HG03378 (cell line): Measurements from ENCODE around the gene ATG4B.
"Not testable (repeated sequence)": the region's sequence is repeated elsewhere in the genome, so short reads cannot be mapped to it uniquely, and the experiment has no call there.

ENCODE experiments used
- ATAC-seq: cut with Tn5 transposase; IDR thresholded peaks from one replicate; pipeline ENCODE4 v1.9.1; 2021; ENCODE audit warnings: mild to moderate bottlenecking, moderate library complexity; ENCODE audit not compliant: unreplicated experiment

Gene ATG4B

DNA sequence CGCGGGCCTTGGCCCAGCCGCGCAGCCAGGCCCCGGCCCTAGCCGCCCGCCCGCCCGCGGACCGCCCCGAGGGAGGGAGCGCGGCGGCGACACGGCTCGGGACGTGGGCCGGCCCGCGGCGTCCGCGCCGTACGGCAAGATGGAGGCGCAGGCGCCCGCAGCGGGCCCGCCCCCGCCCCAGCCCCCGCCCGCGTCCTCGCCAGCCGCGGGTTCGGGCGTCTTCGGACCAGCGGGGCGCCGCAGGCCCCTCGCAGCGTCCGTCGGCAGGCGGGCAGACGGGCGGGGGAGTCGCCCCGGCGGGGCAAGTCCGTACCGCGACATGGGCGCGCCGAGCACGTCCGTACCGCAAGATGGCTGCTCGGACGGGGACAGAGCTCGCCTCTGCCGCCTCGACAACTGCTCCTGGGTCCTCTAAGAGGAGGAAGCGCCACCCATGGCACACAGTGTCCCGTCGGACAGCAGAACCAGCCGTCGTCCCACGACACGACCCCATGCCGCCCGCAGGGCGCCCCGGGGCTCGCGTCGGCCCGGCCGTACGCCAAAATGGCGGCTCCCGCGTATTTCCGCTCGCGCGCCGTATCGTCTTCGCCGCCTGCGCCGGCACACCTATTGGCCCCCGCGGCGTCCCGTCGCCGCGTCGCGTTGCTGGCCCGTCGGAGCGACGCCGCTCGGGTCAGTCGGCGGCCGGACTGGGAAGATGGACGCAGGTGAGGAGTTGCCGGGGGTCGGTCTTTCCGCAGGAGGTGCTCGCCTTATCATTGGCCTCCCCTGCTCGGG is at the start of gene ATG4B, which contains the start of gene THAP4:
TSS of gene ATG4B (plus strand) at position 676 of the 777 bp plus-strand sequence. CDS start at position 698, 22 bp downstream.
TSS of gene THAP4 (minus strand) at position 141 of the 777 bp plus-strand sequence. CDS start 141 bp downstream, outside the sequence.
- ATAC-seq: peak; percentile 47

DNA sequence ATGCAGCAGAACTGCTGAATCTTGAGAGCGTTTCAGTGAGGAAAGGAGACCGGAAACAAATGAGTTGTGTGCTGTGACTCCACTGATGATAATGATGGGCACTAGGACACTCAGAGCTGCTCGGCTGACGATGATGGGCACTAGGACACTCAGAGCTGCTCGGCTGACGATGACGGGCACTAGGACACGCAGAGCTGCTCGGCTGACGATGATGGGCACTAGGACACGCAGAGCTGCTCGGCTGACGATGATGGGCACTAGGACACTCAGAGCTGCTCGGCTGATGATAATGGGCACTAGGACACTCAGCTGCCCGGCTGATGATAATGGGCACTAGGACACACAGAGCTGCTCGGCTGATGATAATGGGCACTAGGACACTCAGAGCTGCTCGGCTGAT is 47.6 kb upstream of the ATG4B start:
- not testable (repeated sequence) for ATAC-seq

DNA sequence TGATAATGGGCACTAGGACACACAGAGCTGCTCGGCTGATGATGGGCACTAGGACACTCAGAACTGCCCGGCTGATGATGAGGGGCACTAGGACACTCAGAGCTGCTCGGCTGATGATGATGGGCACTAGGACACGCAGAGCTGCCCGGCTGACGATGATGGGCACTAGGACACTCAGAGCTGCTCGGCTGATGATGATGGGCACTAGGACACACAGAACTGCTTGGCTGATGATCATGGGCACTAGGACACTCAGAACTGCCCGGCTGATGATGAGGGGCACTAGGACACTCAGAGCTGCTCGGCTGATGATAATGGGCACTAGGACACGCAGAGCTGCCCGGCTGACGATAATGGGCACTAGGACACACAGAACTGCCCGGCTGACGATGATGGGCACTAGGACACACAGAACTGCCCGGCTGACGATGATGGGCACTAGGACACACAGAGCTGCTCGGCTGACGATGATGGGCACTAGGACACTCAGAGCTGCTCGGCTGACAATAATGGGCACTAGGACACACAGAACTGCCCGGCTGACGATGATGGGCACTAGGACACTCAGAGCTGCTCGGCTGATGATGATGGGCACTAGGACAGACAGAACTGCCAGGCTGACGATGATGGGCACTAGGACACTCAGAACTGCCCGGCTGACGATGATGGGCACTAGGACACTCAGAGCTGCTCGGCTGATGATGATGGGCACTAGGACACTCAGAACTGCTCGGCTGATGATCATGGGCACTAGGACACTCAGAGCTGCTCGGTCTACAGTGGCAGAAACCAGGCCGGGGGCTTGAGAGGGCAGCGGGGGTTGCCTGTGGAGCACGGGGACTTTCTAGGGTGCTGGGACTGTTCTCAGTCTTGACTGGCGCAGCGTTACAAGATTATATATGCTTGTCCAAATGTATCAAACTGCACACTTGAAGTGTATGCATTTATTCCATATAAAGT is 46.7 kb upstream of the ATG4B start:
- not testable (repeated sequence) for ATAC-seq

DNA sequence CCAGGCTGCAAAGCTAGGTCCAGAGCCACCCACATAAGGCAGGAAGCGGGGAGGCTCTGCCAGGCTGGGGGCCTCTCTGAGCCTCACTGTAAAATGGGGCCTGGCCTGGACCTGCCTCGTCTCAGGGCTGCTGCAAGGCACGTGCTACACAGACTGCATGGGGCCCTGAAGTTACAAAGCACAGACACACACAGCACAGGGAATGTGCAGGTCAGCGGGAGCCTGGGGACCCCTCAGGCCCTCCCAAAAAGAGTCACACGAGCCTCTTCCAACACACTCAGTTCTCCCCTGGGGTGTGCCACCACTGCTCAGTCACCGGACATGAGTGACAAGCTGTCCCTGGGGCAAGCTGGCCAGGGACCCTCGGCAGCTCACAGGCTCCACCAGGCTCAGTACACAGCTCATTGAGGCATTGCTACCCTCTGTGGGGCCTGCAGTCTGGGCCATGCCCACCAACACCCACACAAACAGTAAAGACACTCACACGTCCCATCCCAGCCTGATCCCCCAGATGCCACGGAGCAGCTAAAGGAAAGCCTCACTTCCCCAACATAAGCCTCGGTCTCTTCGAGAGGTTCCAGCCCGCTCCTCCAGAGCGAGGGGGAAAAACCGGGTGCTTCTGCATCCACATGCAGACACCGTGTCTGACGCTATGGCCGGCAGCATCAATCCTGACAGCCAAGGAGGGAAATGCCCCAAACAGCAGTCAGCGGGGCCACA is 45.2 kb upstream of the ATG4B start:
- no peak for ATAC-seq

DNA sequence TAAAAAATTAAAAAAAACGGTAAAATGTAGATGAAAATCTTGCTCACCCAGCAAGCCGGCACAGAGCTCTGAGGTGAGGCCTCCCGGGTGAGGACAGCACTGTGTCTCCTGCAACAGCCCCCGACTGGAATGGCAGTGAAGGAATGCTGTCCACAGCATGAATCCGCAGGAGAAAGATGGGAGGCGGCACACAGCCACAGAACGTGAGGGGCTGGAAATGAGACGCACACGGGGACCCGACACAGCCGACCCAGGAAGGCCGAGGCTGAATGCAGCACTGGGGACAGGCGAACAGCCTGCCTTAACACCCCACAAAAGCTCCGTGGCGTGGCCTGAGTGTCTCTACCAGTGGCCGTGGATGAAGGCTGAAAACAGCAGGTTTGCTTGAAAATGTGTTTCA is 44.2 kb upstream of the ATG4B start:
- ATAC-seq: no peak

DNA sequence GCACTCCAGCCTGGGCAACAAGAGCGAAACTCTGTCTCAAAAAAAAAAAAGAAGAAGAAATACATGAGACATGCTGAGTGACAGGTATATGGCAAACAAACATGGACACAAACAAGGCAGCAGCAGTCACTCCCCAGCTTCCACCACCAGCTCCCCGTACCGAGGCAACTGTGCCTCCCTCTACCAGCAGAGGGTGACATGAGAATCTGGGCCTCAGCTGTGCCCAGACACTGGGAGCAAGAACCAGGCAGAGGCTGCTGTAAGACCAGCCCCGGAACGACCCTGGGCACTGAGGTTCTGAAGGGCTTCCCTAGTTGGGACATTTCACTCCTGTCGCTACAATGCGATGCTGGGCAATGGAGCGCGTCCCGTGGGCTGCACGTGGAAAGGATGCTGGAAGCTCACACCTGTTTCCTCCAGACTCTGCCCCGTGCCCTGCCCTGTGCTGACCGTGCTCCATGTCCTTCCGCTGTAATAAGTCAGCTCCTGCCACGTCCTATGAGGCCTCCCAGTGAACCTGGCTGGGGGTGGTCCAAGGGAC is 41.8 kb upstream of the ATG4B start:
- ATAC-seq: no peak

DNA sequence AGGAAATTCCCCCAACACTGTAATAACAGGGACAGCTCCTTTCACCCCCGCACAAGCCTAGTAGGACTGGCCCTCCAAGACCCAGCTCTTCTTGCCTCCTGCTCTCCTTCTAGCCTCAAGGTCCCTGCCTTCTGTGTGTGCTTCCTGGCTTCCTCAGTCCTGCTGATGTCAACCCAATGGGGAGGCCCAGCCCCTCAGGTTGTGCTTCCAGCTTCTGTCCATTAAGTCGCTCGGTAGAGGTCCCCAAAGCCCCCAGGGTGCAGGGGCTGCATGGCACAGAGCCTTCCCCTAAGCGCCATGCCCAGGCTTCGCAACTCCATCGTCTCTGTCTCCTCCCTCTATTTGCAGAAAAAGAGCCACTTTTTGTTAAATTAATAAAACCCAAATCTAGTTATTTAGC is 39.9 kb upstream of the ATG4B start:
- no peak for ATAC-seq

DNA sequence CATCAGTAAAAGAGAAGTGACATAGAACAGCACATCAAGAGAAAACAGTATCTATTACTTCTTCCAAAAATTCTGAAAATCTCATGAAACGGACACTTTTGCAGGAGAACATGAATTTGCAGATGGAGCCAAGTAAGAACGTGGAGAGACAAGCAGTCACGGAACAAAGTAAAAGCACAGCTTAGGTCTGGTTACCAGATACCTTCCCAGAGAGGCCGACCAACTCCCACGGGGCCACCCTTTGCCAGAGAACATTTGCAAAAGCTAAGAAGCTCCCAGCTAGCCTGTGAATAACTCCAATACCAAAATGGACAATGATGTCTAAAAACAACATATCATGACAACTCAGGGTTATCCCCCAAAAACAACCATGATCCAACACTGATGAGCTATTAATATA is 39.4 kb upstream of the ATG4B start:
- ATAC-seq: no peak

DNA sequence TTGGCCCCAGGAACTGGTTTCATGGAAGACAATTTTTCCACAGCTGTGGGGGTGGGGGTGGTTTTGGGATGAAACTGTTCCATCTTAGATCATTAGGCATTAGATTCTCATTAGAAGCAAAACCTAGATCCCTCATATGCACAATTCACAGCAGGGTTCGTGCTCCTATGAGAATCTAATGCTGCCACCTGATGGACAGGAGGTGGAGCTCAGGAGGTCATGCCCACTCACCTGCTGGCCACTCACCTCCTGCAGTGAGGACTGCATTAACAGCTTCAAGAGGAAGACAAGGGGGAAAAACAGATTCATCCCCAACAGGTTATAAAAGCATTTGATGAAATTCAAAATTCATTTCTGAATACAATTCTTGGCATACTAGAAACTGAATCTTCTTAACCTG is 39.0 kb upstream of the ATG4B start:
- no peak for ATAC-seq

DNA sequence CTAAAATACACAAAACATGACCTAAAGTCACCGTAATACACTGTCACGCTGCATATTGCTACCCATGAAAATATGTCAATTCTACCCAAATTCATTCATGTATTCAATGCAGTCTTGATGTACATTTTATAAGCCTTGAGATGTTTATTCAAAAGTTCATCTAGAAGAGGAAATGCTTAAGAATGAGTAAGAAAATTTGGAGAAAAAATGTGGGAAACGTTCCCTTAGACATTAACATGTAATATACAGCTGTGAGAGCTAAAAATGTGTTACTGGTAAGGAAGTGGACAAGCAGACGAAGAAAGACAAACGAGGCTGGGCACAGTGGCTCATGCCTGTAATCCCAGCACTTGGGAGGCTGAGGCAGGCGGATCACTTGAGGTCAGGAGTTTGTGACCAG is 37.9 kb upstream of the ATG4B start:
- no peak for ATAC-seq

DNA sequence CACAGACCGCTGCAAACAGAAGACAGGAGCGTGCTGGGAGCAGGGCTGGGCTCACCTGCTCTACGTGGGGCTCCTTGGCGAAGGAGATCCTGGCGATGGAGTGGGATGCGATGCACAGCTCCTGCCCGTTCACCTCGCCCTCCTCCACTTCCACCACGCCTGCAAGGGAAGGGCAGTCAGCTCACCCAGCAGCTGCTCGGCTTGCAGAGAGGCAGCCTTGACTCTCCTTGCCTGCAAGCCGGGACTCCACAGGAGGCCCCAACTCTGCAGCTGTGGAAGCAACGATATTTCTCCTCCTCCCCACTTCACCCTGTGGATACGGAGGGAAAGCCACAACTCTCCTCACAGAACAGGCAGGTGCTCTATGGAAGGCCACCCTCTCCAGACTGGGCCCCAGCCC is 35.7 kb upstream of the ATG4B start:
- no peak for ATAC-seq

DNA sequence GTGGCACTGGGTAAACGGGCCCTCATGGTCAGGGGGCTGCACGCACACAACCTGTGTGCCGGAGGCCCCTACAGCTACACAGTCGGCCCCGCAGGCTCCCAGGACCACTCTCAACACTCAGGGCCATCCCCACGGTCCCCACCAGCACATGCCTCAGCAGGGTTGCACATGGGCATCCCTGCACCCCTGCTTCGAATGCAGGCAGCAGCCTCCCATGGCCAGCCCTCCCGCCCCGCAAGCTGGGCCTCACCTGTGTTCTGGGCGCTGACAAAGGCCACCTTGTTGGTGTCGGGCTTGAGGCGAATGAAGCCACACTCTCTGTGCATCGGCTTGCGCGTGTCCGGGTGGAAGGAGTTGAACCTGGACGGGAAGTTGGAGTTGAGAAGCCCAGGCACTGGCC is 34.8 kb upstream of the ATG4B start:
- no peak for ATAC-seq

DNA sequence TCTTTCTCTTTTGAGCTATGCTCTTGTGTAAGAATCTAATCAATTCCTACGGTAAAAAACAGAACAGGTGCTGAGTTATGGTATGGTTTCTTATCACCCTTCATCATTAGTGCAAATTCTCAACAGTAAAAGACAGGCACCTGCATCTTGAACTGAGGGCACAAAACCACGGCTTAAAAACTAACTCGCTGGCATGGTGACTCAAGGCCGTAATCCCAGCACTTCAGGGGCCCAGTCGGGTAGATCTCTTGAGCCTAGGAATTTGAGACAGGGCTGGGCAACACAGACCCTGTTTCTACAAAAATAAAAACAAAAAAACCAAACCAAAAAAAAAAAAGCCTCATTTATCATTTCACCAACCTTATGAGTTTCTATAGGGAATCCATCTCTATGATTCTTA is 33.8 kb upstream of the ATG4B start:
- no peak for ATAC-seq

DNA sequence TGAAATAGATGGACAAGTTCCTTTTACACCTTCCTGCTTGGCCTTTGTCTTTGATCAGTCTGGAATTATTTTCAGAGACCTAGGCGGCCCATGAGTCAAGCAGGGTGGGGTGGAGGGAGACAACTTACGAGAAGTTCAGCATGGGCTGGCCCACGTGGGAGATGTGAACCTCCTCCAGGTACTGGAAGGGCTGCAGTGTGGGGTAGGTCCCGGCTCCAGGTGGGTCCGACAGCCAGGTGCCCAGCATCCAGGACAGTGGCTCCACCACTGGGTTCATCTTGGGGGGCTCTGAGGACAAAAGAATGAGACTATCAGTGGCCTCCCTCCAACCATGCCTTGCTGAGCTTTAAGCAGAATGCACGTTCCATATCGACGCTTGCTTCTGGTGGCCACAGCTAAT is 31.3 kb upstream of the ATG4B start:
- ATAC-seq: no peak

DNA sequence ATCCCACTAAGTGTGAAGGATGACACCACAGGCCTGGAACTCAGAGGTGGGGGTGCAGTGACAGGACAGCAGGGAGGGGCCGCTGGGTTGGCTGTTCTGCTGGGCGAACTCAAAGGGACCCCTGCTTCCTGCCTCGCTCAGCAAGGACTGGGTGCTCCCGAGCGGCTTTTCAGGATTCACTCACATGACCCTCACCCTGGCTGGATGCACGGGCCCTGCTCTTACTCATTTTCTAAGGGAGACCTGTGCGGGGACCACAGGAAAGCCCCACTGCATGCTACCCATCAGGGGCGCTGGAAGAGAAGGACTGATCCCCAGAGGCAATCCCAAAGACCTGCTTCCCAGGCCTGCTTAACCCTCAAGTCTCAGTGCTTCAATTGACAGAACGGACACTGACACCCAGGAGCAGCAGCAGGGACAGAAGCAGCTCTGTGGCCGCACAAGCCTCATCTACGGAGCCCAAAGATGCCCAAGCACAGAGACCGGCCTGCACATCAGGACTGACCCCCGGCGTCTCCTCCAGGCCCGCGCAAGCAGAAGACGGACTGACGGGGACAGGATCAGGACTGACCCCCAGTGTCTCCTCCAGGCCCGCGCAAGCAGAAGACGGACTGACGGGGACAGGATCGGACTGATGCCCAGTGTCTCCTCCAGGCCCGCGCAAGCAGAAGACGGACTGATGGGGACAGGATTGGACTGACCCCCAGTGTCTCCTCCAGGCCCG is 30.2 kb upstream of the ATG4B start:
- no peak for ATAC-seq

DNA sequence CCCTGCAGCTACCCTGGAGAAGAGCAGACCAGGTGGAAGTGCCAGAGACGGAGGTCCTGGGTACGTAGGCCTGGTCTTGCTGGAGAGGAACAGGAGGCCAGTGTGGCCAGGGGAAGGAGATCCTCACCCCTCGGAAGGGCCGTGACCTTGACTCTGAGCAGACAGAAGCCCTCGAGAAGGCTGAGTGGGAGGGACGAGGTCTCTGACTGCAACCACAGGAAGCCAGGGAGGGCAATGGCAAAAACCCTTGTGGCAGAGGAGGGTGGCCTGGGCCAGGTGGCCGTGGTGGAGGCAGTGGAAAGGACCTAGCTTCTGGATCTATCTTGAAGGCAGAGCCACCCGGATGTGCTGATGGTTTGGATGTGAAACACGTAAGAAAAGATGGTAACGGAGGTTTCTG is 28.6 kb upstream of the ATG4B start:
- ATAC-seq: no peak

DNA sequence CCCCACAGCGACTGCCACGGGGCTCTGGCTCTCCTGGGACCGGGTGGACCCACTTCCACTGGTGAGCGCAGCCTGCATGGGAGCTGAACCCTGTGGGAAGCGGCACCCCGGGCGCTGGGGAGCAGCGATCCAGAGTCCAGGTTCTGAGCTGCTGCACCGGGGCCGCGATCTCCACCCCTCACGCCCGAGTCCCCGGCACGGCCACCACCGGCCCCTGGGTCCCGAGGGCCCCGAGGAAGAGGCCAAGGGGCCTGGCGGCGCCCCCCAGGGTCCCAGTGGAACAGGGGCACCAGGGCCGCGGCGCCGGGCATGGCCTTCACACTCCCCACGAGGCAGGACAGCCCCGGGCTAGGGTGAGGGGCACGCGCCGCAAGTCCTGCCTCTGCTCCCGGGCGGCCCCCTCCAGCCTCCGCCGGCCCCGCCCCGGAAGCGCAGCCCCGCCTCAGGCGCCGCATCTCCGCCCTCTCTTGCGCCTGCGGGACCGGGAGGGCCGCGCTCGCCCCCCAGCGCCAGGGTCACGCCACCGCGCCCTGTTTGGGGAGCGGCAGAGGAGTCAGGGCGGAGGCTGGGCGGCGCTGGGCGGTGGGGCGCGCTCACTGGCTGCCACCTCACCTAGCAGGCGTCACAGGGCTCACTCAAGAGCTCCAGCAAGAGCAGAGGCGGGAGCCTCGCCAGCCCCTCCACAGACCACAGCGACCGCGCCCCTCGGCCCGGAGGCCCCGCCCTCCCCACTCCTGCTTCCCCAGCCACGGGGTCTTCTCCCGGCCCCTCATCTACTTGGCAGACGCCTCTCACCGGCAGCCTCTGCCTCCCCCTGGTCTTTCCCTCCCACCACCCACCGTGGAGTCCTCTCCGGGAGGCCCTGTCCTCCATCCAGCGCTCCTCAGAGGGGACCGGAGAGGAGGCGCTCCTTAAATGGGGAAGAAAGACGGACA is 27.4 kb upstream of the ATG4B start:
- ATAC-seq: peak; percentile 69

DNA sequence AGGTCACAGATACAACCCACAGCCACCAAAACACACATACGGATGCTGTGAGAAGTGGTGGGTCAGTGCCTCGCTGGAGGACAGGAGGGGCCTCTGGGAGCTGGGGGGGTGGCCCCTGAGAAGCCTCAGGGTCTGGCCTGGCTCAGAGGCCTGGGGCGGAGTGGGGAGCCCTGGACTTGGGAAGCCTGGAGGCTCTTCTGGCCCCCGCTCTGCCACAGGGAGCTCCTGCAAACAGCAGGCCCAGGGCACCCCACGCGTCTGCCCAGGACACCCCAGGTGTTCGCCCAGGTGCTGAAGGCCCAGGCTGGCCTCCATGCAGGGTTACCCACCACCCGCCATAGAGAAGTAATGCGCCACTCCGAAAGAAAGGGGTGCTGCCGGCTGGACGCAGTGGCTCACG is 26.4 kb upstream of the ATG4B start:
- ATAC-seq: no peak
